Measurements from ENCODE around the gene YPEL1. TPM values are rescaled to one million over a fixed set of nuclear protein-coding genes. Genes with fewer than 3 reads are reported as not detected.

The YPEL1 gene
- total and polyA plus RNA-seq, 3 experiments from 2014 or later, result 2.4 to 27.0 (median 2.6) TPM

GRCh38 chr22:21766691-21767462 lies 31.3 kb upstream of the YPEL1 start:
- POLR2A ChIA-PET, result interaction anchor here (1.0 to 2.3 kb wide), 5 partner anchors 9 to 100 kb away, joined by 4 to 13 read pairs (median 5); partner anchors contain the start of genes MAPK1 and YPEL1
- H3K27me3 Mint-ChIP-seq, result no peaks in the 10 kb centered on the region
- peaks cover 73 to 80% (median 79%) of the 10 kb centered on the region in 3 donors for H3K4me1 Mint-ChIP-seq
- no peaks in the 10 kb centered on the region for H3K27me3 ChIP-seq (ENCODE audit: insufficient read depth, low read length, poor library complexity, severe bottlenecking)
- peaks cover 56% of the 10 kb centered on the region for H3K36me3 ChIP-seq (ENCODE audit: insufficient read depth, low read length)
- peak overlapping the region; percentile 55 for H3K27ac ChIP-seq (ENCODE audit: low read depth, low read length)
- H3K4me3 ChIP-seq (ENCODE audit: low read length), result no peak overlapping the region
- no peaks in the 10 kb centered on the region for H3K9me3 ChIP-seq (ENCODE audit: low read length)
- peaks cover 9 to 87% (median 14%) of the 10 kb centered on the region in 3 donors for H3K36me3 Mint-ChIP-seq
- CTCF ChIA-PET, result interaction anchor here (1.1 to 1.8 kb wide), 4 partner anchors 18 to 99 kb away, joined by 3 to 4 read pairs (median 4); partner anchors contain the start of gene YPEL1
- H3K9me3 Mint-ChIP-seq, result no peaks in the 10 kb centered on the region
- peaks cover 64% of the 10 kb centered on the region for H3K4me1 ChIP-seq (ENCODE audit: insufficient read depth, low read length)
- peak overlapping the region; percentile 64 to 90 (median 83) for H3K4me3 Mint-ChIP-seq
- peak; percentile 17 to 89 (median 69) for DNase-seq
- H3K27ac Mint-ChIP-seq, result peak overlapping the region; percentile 91 to 99 (median 96)

GRCh38 chr22:21765909-21766529 lies 30.4 kb upstream of the YPEL1 start:
- DNase-seq, result no peak
- peak overlapping the region; percentile 64 to 90 (median 83) for H3K4me3 Mint-ChIP-seq
- ChIA-PET POLR2A (interaction anchor here (1.0 to 2.3 kb wide), 4 partner anchors 8 to 30 kb away, joined by 5 to 13 read pairs (median 6); partner anchors contain the start of gene YPEL1), CTCF (no interaction called here)
- Histone ChIP-seq H3K27ac (ENCODE audit: low read depth, low read length) (peak overlapping the region; percentile 52), H3K27me3 (ENCODE audit: insufficient read depth, low read length, poor library complexity, severe bottlenecking) (no peaks in the 10 kb centered on the region), H3K9me3 (ENCODE audit: low read length) (no peaks in the 10 kb centered on the region), H3K36me3 (ENCODE audit: insufficient read depth, low read length) (peaks cover 50% of the 10 kb centered on the region), H3K4me3 (ENCODE audit: low read length) (no peak overlapping the region), H3K4me1 (ENCODE audit: insufficient read depth, low read length) (peaks cover 72% of the 10 kb centered on the region)
- H3K27me3 Mint-ChIP-seq, result no peaks in the 10 kb centered on the region
- H3K9me3 Mint-ChIP-seq, result no peaks in the 10 kb centered on the region
- H3K36me3 Mint-ChIP-seq, result peaks cover 5 to 85% (median 12%) of the 10 kb centered on the region in 3 donors
- peak overlapping the region; percentile 91 to 99 (median 96) for H3K27ac Mint-ChIP-seq
- peaks cover 79 to 83% (median 82%) of the 10 kb centered on the region in 3 donors for H3K4me1 Mint-ChIP-seq

DNA sequence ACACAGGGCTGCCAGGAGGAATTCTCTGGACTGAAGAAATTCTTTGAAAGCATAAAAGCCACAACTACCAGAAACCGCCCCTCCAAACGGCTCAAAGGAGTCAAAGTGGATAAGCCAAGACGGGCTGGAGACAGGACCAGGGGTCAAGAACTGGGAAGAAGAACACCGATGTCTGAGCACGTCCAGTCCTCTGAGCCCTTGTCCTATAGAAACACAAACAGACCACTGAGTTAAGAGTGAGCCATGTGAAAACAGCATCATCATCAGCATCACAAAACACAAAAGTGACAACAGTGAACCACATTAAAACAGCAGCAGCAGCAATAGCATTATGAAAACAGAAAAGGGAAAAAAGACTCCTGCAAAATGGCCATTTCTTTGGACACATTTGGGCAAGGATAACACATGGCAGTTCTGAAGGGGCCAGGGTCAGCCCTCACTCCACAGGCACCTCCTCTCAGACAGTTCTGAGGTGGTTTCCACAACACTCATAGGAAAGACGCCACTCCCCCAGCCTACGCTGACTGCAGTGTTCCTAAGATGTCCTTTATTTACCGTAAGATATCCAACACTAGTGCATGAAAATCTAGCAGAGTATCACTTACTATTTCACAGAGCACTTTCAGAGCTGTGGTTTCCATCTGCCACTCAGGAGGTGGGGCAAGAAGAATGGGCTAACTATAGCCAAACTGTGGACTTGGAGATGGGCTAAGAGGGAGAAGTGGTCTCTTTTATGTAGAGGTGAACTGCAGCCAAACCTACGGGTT lies 28.6 kb upstream of the YPEL1 start:
- no peaks in the 10 kb centered on the region for H3K9me3 Mint-ChIP-seq
- peaks cover 96 to 100% (median 100%) of the 10 kb centered on the region in 3 donors for H3K4me1 Mint-ChIP-seq
- ChIA-PET POLR2A (interaction anchor here (1.2 kb wide), 2 partner anchors 28 to 103 kb away, joined by 4 to 6 read pairs; partner anchors contain the start of genes MAPK1 and YPEL1), CTCF (interaction anchor here (1.1 to 1.6 kb wide), 2 partner anchors 16 to 39 kb away, joined by 3 to 4 read pairs; no protein-coding TSS in a partner anchor)
- Histone ChIP-seq H3K4me1 (ENCODE audit: insufficient read depth, low read length) (peaks cover 74% of the 10 kb centered on the region), H3K27ac (ENCODE audit: low read depth, low read length) (peak overlapping the region; percentile 26), H3K4me3 (ENCODE audit: low read length) (no peak overlapping the region), H3K36me3 (ENCODE audit: insufficient read depth, low read length) (peaks cover 42% of the 10 kb centered on the region), H3K9me3 (ENCODE audit: low read length) (no peaks in the 10 kb centered on the region), H3K27me3 (ENCODE audit: insufficient read depth, low read length, poor library complexity, severe bottlenecking) (no peaks in the 10 kb centered on the region)
- peak in 1 of 5 donors; percentile 13 for DNase-seq
- no peaks in the 10 kb centered on the region for H3K27me3 Mint-ChIP-seq
- peaks cover 5 to 79% (median 12%) of the 10 kb centered on the region in 3 donors for H3K36me3 Mint-ChIP-seq
- peak overlapping the region; percentile 42 to 90 (median 78) for H3K4me3 Mint-ChIP-seq
- H3K27ac Mint-ChIP-seq, result peak overlapping the region; percentile 89 to 96 (median 91)

- ChIA-PET CTCF (interaction anchor here (0.9 to 4.0 kb wide), 5 partner anchors 9 to 47 kb away, joined by 3 to 18 read pairs (median 4); partner anchors contain the start of gene YPEL1), POLR2A (interaction anchor here (0.5 to 2.5 kb wide), 9 partner anchors 9 to 223 kb away, joined by 3 to 14 read pairs (median 4); partner anchors contain the start of genes MAPK1, PPM1F and YPEL1)
- peak overlapping the region; percentile 42 to 90 (median 78) for H3K4me3 Mint-ChIP-seq
- no peaks in the 10 kb centered on the region for H3K27me3 Mint-ChIP-seq
- peak in 4 of 5 donors; percentile 30 to 75 (median 54) for DNase-seq
- no peak overlapping the region for H3K4me3 ChIP-seq (ENCODE audit: low read length)
- H3K4me1 Mint-ChIP-seq, result peaks cover 95 to 99% (median 98%) of the 10 kb centered on the region in 3 donors
- no peaks in the 10 kb centered on the region for H3K27me3 ChIP-seq (ENCODE audit: insufficient read depth, low read length, poor library complexity, severe bottlenecking)
- H3K36me3 Mint-ChIP-seq, result peaks cover 3 to 81% (median 15%) of the 10 kb centered on the region in 3 donors
- peak overlapping the region; percentile 36 for H3K27ac ChIP-seq (ENCODE audit: low read depth, low read length)
- peaks cover 32% of the 10 kb centered on the region for H3K36me3 ChIP-seq (ENCODE audit: insufficient read depth, low read length)
- no peaks in the 10 kb centered on the region for H3K9me3 Mint-ChIP-seq
- no peaks in the 10 kb centered on the region for H3K9me3 ChIP-seq (ENCODE audit: low read length)
- peaks cover 68% of the 10 kb centered on the region for H3K4me1 ChIP-seq (ENCODE audit: insufficient read depth, low read length)
- peak overlapping the region; percentile 89 to 96 (median 91) for H3K27ac Mint-ChIP-seq
These were observed 27.4 kb upstream of the YPEL1 start for GRCh38 chr22:21762712-21763581.

GRCh38 chr22:21761994-21762680 lies 26.5 kb upstream of the YPEL1 start:
- Histone ChIP-seq H3K4me3 (ENCODE audit: low read length) (no peak overlapping the region), H3K9me3 (ENCODE audit: low read length) (no peaks in the 10 kb centered on the region), H3K36me3 (ENCODE audit: insufficient read depth, low read length) (peaks cover 32% of the 10 kb centered on the region), H3K27ac (ENCODE audit: low read depth, low read length) (no peak overlapping the region), H3K4me1 (ENCODE audit: insufficient read depth, low read length) (peaks cover 62% of the 10 kb centered on the region), H3K27me3 (ENCODE audit: insufficient read depth, low read length, poor library complexity, severe bottlenecking) (no peaks in the 10 kb centered on the region)
- peak overlapping the region; percentile 42 to 90 (median 72) for H3K4me3 Mint-ChIP-seq
- H3K36me3 Mint-ChIP-seq, result peaks cover 3 to 80% (median 15%) of the 10 kb centered on the region in 3 donors
- H3K9me3 Mint-ChIP-seq, result no peaks in the 10 kb centered on the region
- ChIA-PET CTCF (interaction anchor here (1.1 to 4.0 kb wide), 4 partner anchors 10 to 36 kb away, joined by 3 to 18 read pairs (median 6); partner anchors contain the start of gene YPEL1), POLR2A (interaction anchor here (0.5 to 2.5 kb wide), 4 partner anchors 11 to 105 kb away, joined by 3 to 14 read pairs (median 4); partner anchors contain the start of genes MAPK1 and YPEL1)
- H3K27ac Mint-ChIP-seq, result peak overlapping the region in 7 of 8 donors; percentile 74 to 96 (median 91)
- no peak for DNase-seq
- peaks cover 90 to 96% (median 90%) of the 10 kb centered on the region in 3 donors for H3K4me1 Mint-ChIP-seq
- H3K27me3 Mint-ChIP-seq, result no peaks in the 10 kb centered on the region

DNA sequence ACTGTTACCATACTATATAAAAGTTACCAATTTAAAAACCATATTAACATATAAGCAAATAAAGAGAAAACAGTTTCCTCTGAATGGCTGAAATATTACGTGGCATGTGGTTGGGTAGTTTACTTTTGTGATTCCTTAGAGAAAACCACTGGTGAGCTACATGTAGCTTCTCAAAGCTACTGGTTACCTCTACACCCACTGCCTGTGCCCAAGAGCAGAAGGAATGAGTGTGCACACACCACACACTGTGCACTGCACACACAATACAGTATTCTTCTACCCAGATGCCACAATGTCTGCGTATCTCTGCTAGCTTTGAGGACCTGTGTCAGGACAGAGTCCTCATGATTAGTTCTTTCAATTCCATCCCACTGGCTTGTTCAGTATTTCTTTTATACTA lies 25.5 kb upstream of the YPEL1 start:
- Histone ChIP-seq H3K27ac (ENCODE audit: low read depth, low read length) (no peak overlapping the region), H3K9me3 (ENCODE audit: low read length) (no peaks in the 10 kb centered on the region), H3K36me3 (ENCODE audit: insufficient read depth, low read length) (peaks cover 26% of the 10 kb centered on the region), H3K27me3 (ENCODE audit: insufficient read depth, low read length, poor library complexity, severe bottlenecking) (no peaks in the 10 kb centered on the region), H3K4me1 (ENCODE audit: insufficient read depth, low read length) (peaks cover 56% of the 10 kb centered on the region), H3K4me3 (ENCODE audit: low read length) (no peak overlapping the region)
- H3K4me1 Mint-ChIP-seq, result peaks cover 80 to 86% (median 82%) of the 10 kb centered on the region in 3 donors
- POLR2A ChIA-PET, result interaction anchor here (0.5 to 2.5 kb wide), 3 partner anchors 25 to 94 kb away, joined by 3 to 14 read pairs (median 3); partner anchors contain the start of gene YPEL1
- H3K27me3 Mint-ChIP-seq, result no peaks in the 10 kb centered on the region
- H3K9me3 Mint-ChIP-seq, result no peaks in the 10 kb centered on the region
- H3K4me3 Mint-ChIP-seq, result peak overlapping the region in 4 of 7 donors; percentile 22 to 66 (median 53)
- peaks cover 3 to 79% (median 18%) of the 10 kb centered on the region in 3 donors for H3K36me3 Mint-ChIP-seq
- CTCF ChIA-PET, result interaction anchor here (1.1 to 4.0 kb wide), 3 partner anchors 11 to 26 kb away, joined by 3 to 18 read pairs (median 3); partner anchors contain the start of gene YPEL1
- no peak for DNase-seq
- H3K27ac Mint-ChIP-seq, result peak overlapping the region; percentile 26 to 91 (median 70)
